Smooth muscle cell (in vitro differentiated cells): ENCODE measurements around the gene MAL. TPM values are rescaled to one million over a fixed set of nuclear protein-coding genes. Genes with fewer than 3 reads are reported as not detected.

ENCODE experiments used
- DNase-seq: peaks from one replicate; lab custom pipeline; 2025; ENCODE audit not compliant: unreplicated experiment; lab: John Stamatoyannopoulos, UW
- H2AFZ ChIP-seq: fragments of 200-600 bp; sonication (generic); 2 replicates; pipeline ENCODE4 v1.6.0; 2016; ENCODE audit warnings: antibody characterized with exemption, low read depth, mild to moderate bottlenecking
- H3F3A ChIP-seq: fragments of 200-600 bp; sonication (generic); 2 replicates; pipeline ENCODE4 v1.6.0; 2017; ENCODE audit warnings: antibody characterized with exemption, low read depth
- H3K27ac ChIP-seq: fragments of 200-600 bp; sonication (generic); 2 replicates; pipeline ENCODE4 v1.5.1; 2016; ENCODE audit warnings: low read depth, mild to moderate bottlenecking
- H3K27me3 ChIP-seq: fragments of 200-600 bp; sonication (generic); 2 replicates; pipeline ENCODE4 v1.6.1; 2016; ENCODE audit warnings: low read depth, mild to moderate bottlenecking
- H3K36me3 ChIP-seq: fragments of 200-600 bp; sonication (generic); 2 replicates; pipeline ENCODE4 v1.5.1; 2016; ENCODE audit warnings: low read depth
- H3K4me1 ChIP-seq: fragments of 200-600 bp; sonication (generic); 2 replicates; pipeline ENCODE4 v1.5.1; 2016; ENCODE audit warnings: low read depth
- H3K4me2 ChIP-seq: fragments of 200-600 bp; sonication (generic); 2 replicates; pipeline ENCODE4 v1.6.0; 2016; ENCODE audit warnings: mild to moderate bottlenecking
- H3K4me3 ChIP-seq: fragments of 200-600 bp; sonication (generic); 2 replicates; pipeline ENCODE4 v1.5.1; 2016; ENCODE audit warnings: mild to moderate bottlenecking
- H3K79me2 ChIP-seq: fragments of 200-600 bp; sonication (generic); 2 replicates; pipeline ENCODE4 v1.6.0; 2016; ENCODE audit warnings: low read depth, mild to moderate bottlenecking
- H3K9ac ChIP-seq: fragments of 200-600 bp; sonication (generic); 2 replicates; pipeline ENCODE4 v1.6.0; 2016; ENCODE audit warnings: low read depth
- H3K9me3 ChIP-seq: fragments of 200-600 bp; sonication (generic); replicated peaks from 2 replicates; pipeline ENCODE4 v1.5.1; 2016; ENCODE audit warnings: low read depth
- H4K20me1 ChIP-seq: fragments of 200-600 bp; sonication (generic); 2 replicates; pipeline ENCODE4 v1.6.0; 2016; ENCODE audit warnings: low read depth
- CTCF ChIP-seq: fragments of 200-600 bp; sonication (generic); IDR thresholded peaks from 2 replicates; pipeline ENCODE4 v1.5.1; 2017; ENCODE audit warnings: borderline replicate concordance, mild to moderate bottlenecking, antibody characterized with exemption; ENCODE audit not compliant: insufficient read depth, poor library complexity, severe bottlenecking
- WGBS: methylation state at CpG from one replicate; pipeline ENCODE4 v1.1.7; 2016; ENCODE audit warnings: low lambda C conversion rate; 5-methylcytosine and 5-hydroxymethylcytosine counted together
- polyA plus RNA-seq: library from polyadenylated mRNA; unstranded; fragments of >200 nt; fragmentation: Nextera tagmentation; extraction: Ambion mirVana; gene quantifications from 2 replicates; pipeline ENCODE4 v1.2.1, GENCODE V29; 2016
- total RNA-seq: library from RNA; depleted of rRNA; stranded (reverse); fragments of >200 nt; gene quantifications from 2 replicates; pipeline ENCODE4 v1.2.3, GENCODE V29; 2014

Gene MAL
- total and polyA plus RNA-seq, 2 experiments from 2014 or later, result not detected

- Histone ChIP-seq H3K9ac (no peak overlapping the region), H3K4me3 (no peak overlapping the region), H3K27me3 (no peaks in the 10 kb centered on the region)
Measured at GRCh38 chr2:95074663-95075439, 49.3 kb downstream of the MAL start.

GRCh38 chr2:95075440-95076132 lies 50.1 kb downstream of the MAL start:
- no peak for TF ChIP-seq CTCF
- DNase-seq, result no peak
- H3K9ac ChIP-seq, result no peak overlapping the region
- no peaks in the 10 kb centered on the region for H3K79me2 ChIP-seq
- no peak overlapping the region for H3K4me3 ChIP-seq
- no peak overlapping the region for H2AFZ ChIP-seq
- no peaks in the 10 kb centered on the region for H3K4me1 ChIP-seq
- no peaks in the 10 kb centered on the region for H3K27me3 ChIP-seq
- no peaks in the 10 kb centered on the region for H3F3A ChIP-seq
- H3K36me3 ChIP-seq, result no peaks in the 10 kb centered on the region
- no peaks in the 10 kb centered on the region for H3K9me3 ChIP-seq
- H4K20me1 ChIP-seq, result no peaks in the 10 kb centered on the region
- no peak overlapping the region for H3K4me2 ChIP-seq
- no peak overlapping the region for H3K27ac ChIP-seq
- 91% methylated on average over 8 of the region's 8 CpGs for WGBS

More at GRCh38 chr2:95074663-95075439, 49.3 kb downstream of the MAL start:
- Histone ChIP-seq H3K79me2 (no peaks in the 10 kb centered on the region), H3F3A (no peaks in the 10 kb centered on the region), H3K4me1 (no peaks in the 10 kb centered on the region), H3K36me3 (no peaks in the 10 kb centered on the region), H3K4me2 (no peak overlapping the region), H3K27ac (no peak overlapping the region), H3K9me3 (no peaks in the 10 kb centered on the region), H2AFZ (no peak overlapping the region), H4K20me1 (no peaks in the 10 kb centered on the region)
- no peak for DNase-seq
- no peak for TF ChIP-seq CTCF
- 79% methylated on average over 15 of the region's 15 CpGs for WGBS

- Histone ChIP-seq H3F3A (no peaks in the 10 kb centered on the region), H3K27me3 (no peaks in the 10 kb centered on the region), H4K20me1 (no peaks in the 10 kb centered on the region), H3K27ac (no peak overlapping the region), H3K36me3 (no peaks in the 10 kb centered on the region), H3K4me1 (no peaks in the 10 kb centered on the region), H3K9ac (no peak overlapping the region), H3K9me3 (no peaks in the 10 kb centered on the region), H3K79me2 (no peaks in the 10 kb centered on the region), H3K4me2 (peak overlapping the region; percentile 96), H2AFZ (peak overlapping the region; percentile 92), H3K4me3 (peak overlapping the region; percentile 61)
- peak; percentile 16 for DNase-seq
- 11% methylated on average over 39 of the region's 44 CpGs for WGBS
- peak; percentile 79 for TF ChIP-seq CTCF
Measured at GRCh38 chr2:95076705-95077529, 51.4 kb downstream of the MAL start.
